CD4-positive, CD25-positive, alpha-beta regulatory T cell (primary cell): ENCODE data around the gene DNAJC22. TPM values are rescaled to one million over a fixed set of nuclear protein-coding genes. Genes with fewer than 3 reads are reported as not detected.
"Not testable (repeated sequence)": the region's sequence is repeated elsewhere in the genome, so short reads cannot be mapped to it uniquely, and the experiment has no call there.

Experiments
- ATAC-seq, 2 donors: fragments of 150-1000 bp; cut with Tn5 transposase; one replicate each; pipeline ENCODE4 v1.10.0; 2021; ENCODE audit warnings: low read depth in 2 of 2, moderate number of reproducible peaks in 2 of 2, moderate library complexity in 1 of 2
- DNase-seq, 3 donors: peaks; one replicate each; pipeline versions ENCODE4 v3.0.0 to v3.0.0-alpha.2; 2012 to 2022; ENCODE audit warnings: mixed read lengths in 1 of 3
- H3K27ac ChIP-seq: one replicate; pipeline ENCODE4 v1.7.0; 2013; ENCODE audit warnings: mild to moderate bottlenecking, low read length; ENCODE audit not compliant: insufficient read depth, poor library complexity, severe bottlenecking
- H3K27me3 ChIP-seq: one replicate; pipeline ENCODE4 v1.7.0; 2013; ENCODE audit warnings: low read length; ENCODE audit not compliant: control insufficient read depth, insufficient read depth
- H3K36me3 ChIP-seq: one replicate; pipeline ENCODE4 v1.7.0; 2013; ENCODE audit warnings: mild to moderate bottlenecking, low read length, moderate library complexity; ENCODE audit not compliant: control insufficient read depth, insufficient read depth
- H3K4me1 ChIP-seq: 2 replicates; pipeline ENCODE4 v1.7.0; 2013; ENCODE audit warnings: mild to moderate bottlenecking, low read length; ENCODE audit not compliant: insufficient read depth, control insufficient read depth, poor library complexity, severe bottlenecking
- H3K4me3 ChIP-seq: one replicate; pipeline ENCODE4 v1.7.0; 2013; ENCODE audit warnings: low read depth, mild to moderate bottlenecking, low read length, moderate library complexity
- H3K9me3 ChIP-seq, 2 experiments: 1 replicate in 1 of 2; 2 replicates in 1 of 2; pipeline ENCODE4 v1.7.0; 2013; ENCODE audit warnings: low read length in 2 of 2, mild to moderate bottlenecking in 1 of 2, moderate library complexity in 1 of 2; ENCODE audit not compliant: control insufficient read depth in 2 of 2
- H3K27ac Mint-ChIP-seq, 3 donors: one replicate each; pipeline ENCODE4 v1.8.0; 2020 to 2022; ENCODE audit warnings: mild to moderate bottlenecking in 3 of 3, mixed read lengths in 3 of 3, moderate library complexity in 2 of 3
- H3K27me3 Mint-ChIP-seq: one replicate; pipeline ENCODE4 v1.8.0; 2022; ENCODE audit warnings: mild to moderate bottlenecking, mixed read lengths
- H3K36me3 Mint-ChIP-seq: one replicate; pipeline ENCODE4 v1.8.0; 2020; ENCODE audit warnings: mixed read lengths
- H3K4me1 Mint-ChIP-seq, 4 donors: one replicate each; pipeline ENCODE4 v1.8.0; 2020 to 2022; ENCODE audit warnings: mixed read lengths in 4 of 4, mild to moderate bottlenecking in 1 of 4
- H3K4me3 Mint-ChIP-seq, 4 donors: one replicate each; pipeline ENCODE4 v1.8.0; 2020 to 2022; ENCODE audit warnings: mild to moderate bottlenecking in 4 of 4, mixed read lengths in 4 of 4, moderate library complexity in 3 of 4
- H3K9me3 Mint-ChIP-seq, 7 donors: one replicate each; pipeline ENCODE4 v1.8.0; 2020 to 2022; ENCODE audit warnings: mixed read lengths in 7 of 7, mild to moderate bottlenecking in 3 of 7, moderate library complexity in 2 of 7
- polyA plus RNA-seq, 4 donors: library from polyadenylated mRNA; unstranded; fragments of 300-500 nt; fragmentation: Illumina TruSeq; gene quantifications; one replicate each; pipeline ENCODE4 v1.2.3, GENCODE V29; 2021
- total RNA-seq: library from RNA; stranded (reverse); gene quantifications from one replicate; pipeline ENCODE4 v1.2.3, GENCODE V29; 2022

DNAJC22 gene
- total and polyA plus RNA-seq, 5 donors from 2014 or later = not detected

DNA sequence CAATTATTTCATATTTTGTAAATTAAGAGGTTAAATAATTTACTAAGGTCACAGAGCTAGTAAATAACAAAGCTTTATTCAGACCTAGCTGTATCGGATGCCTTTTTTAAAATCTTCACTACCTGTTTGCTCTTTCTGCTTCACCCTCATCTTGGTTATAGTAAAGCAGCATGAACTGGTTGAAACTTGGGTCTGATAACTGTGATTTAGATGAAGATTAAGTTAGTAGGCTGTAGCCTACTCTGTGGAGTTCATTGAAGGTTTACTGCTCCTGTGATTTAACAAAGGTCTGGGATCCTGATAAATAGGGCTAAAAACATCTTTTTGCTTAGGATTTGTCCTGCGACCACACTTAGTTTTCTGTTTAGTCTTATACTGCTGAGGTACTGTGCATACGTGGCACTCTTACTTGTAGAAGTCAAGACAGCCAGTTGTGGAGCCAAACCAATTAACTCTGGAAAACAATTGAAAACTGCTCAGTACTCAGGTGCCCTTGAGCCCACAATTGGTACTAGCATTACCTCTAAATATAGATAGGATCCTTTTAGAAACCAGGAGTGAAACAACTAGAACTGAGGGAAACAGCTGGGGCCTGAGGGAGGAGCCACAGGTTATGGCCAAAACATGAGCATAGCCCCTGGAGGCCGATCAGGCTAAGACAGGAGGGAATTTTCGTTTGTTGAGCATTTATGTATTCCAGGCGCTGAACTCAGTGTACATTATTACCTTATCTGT is 22.9 kb downstream of the DNAJC22 start:
- Histone ChIP-seq H3K36me3 (no peaks in the 10 kb centered on the region), H3K27me3 (no peaks in the 10 kb centered on the region), H3K4me3 (no peak overlapping the region), H3K27ac (no peak overlapping the region), H3K4me1 (peaks cover 14% of the 10 kb centered on the region), H3K9me3 (no peaks in the 10 kb centered on the region)
- Mint-ChIP-seq H3K27ac (peak overlapping the region in 2 of 3 donors; percentile 6 to 69), H3K27me3 (peaks cover 5% of the 10 kb centered on the region), H3K4me1 (peaks cover 19 to 34% (median 27%) of the 10 kb centered on the region in 4 donors), H3K9me3 (no peaks in the 10 kb centered on the region), H3K36me3 (no peaks in the 10 kb centered on the region), H3K4me3 (peak overlapping the region in 3 of 4 donors; percentile 37 to 85 (median 78))
- ATAC-seq (no peak), DNase-seq (peak in 1 of 3 donors; percentile 37)

- peak overlapping the region in 1 of 3 donors; percentile 48 for H3K27ac Mint-ChIP-seq
- Histone ChIP-seq H3K4me1 (peaks cover 14% of the 10 kb centered on the region), H3K9me3 (no peaks in the 10 kb centered on the region), H3K36me3 (no peaks in the 10 kb centered on the region), H3K4me3 (no peak overlapping the region), H3K27ac (no peak overlapping the region), H3K27me3 (no peaks in the 10 kb centered on the region)
- peak overlapping the region in 2 of 4 donors; percentile 61 to 85 for H3K4me3 Mint-ChIP-seq
- no peaks in the 10 kb centered on the region for H3K36me3 Mint-ChIP-seq
- ATAC-seq = no peak
- H3K4me1 Mint-ChIP-seq = peaks cover 19 to 33% (median 26%) of the 10 kb centered on the region in 4 donors
- no peaks in the 10 kb centered on the region for H3K9me3 Mint-ChIP-seq
- no peak for DNase-seq
- peaks cover 5% of the 10 kb centered on the region for H3K27me3 Mint-ChIP-seq
Observed at GRCh38 chr12:49370539-49370938, 23.9 kb downstream of the DNAJC22 start.

DNA sequence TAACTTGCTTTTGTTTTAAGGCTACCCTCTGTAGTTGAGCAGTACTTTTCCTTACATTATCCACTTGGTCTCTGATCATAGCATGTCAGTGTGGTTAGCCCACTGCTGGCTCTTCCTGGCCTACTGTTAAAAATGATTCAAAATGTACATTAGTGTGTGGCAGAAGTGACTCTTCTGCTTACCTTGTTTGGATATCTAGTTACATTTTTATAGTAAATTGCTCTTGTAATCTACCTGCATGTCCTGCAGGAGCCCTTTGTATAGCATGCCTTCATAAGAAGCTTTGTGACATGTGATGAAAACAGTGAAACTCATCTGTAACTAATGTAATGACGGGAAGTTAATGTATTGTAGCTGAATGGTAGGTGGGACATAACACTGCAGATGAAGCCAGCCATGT is 28.7 kb downstream of the DNAJC22 start:
- Histone ChIP-seq H3K27ac (no peak overlapping the region), H3K9me3 (no peaks in the 10 kb centered on the region), H3K36me3 (no peaks in the 10 kb centered on the region), H3K4me3 (no peak overlapping the region), H3K27me3 (no peaks in the 10 kb centered on the region), H3K4me1 (no peaks in the 10 kb centered on the region)
- peak overlapping the region in 1 of 3 donors; percentile 39 for H3K27ac Mint-ChIP-seq
- ATAC-seq = no peak
- no peak overlapping the region for H3K4me3 Mint-ChIP-seq
- H3K36me3 Mint-ChIP-seq = peaks cover 5% of the 10 kb centered on the region
- peaks cover 0 to 8% (median 3%) of the 10 kb centered on the region in 4 donors for H3K4me1 Mint-ChIP-seq
- DNase-seq = no peak
- H3K9me3 Mint-ChIP-seq = no peaks in the 10 kb centered on the region
- no peaks in the 10 kb centered on the region for H3K27me3 Mint-ChIP-seq

- H3K27me3 ChIP-seq = no peaks in the 10 kb centered on the region
- H3K27ac Mint-ChIP-seq = no peak overlapping the region
- H3K27ac ChIP-seq = no peak overlapping the region
- H3K36me3 Mint-ChIP-seq = peaks cover 5% of the 10 kb centered on the region
- ATAC-seq (no peak), DNase-seq (no peak)
- no peak overlapping the region for H3K4me3 ChIP-seq
- no peaks in the 10 kb centered on the region for H3K36me3 ChIP-seq
- H3K4me1 Mint-ChIP-seq = peaks cover 0 to 5% (median 0%) of the 10 kb centered on the region in 4 donors
- no peak overlapping the region for H3K4me3 Mint-ChIP-seq
- H3K9me3 ChIP-seq = no peaks in the 10 kb centered on the region
- no peaks in the 10 kb centered on the region for H3K27me3 Mint-ChIP-seq
- H3K9me3 Mint-ChIP-seq = no peaks in the 10 kb centered on the region
- H3K4me1 ChIP-seq = no peaks in the 10 kb centered on the region
Observed at GRCh38 chr12:49377386-49377785, 30.7 kb downstream of the DNAJC22 start.

DNA sequence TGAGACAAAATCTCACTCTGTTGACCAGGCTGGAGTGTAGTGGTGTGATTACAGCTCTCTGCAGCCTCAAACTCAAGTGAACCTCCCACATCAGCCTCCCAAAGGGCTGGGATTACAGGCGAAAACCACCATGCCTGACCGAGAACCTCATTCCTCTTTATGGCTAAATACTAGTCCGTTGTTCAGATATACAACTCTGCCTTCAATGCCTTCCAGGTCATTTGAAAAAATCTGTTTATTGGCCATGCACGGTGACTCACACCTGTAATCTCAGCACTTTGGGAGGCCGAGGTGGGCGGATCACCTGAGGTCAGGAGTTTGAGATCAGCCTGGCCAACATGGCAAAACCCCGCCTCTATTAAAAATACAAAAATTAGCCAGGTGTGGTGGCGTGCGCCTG is 33.5 kb downstream of the DNAJC22 start:
- not testable (repeated sequence) for H3K9me3 ChIP-seq, H3K4me3 ChIP-seq, H3K27me3 ChIP-seq, H3K27ac Mint-ChIP-seq, H3K36me3 ChIP-seq, ATAC-seq, DNase-seq, H3K4me1 Mint-ChIP-seq, H3K4me1 ChIP-seq, H3K36me3 Mint-ChIP-seq, H3K9me3 Mint-ChIP-seq, H3K27ac ChIP-seq, H3K4me3 Mint-ChIP-seq, H3K27me3 Mint-ChIP-seq

GRCh38 chr12:49388682-49389386 is 42.1 kb downstream of the DNAJC22 start:
- Histone ChIP-seq H3K9me3 (no peaks in the 10 kb centered on the region), H3K27ac (no peak overlapping the region), H3K27me3 (no peaks in the 10 kb centered on the region), H3K36me3 (no peaks in the 10 kb centered on the region), H3K4me1 (no peaks in the 10 kb centered on the region), H3K4me3 (peak overlapping the region; percentile 26)
- H3K27me3 Mint-ChIP-seq = no peaks in the 10 kb centered on the region
- no peak overlapping the region for H3K27ac Mint-ChIP-seq
- H3K9me3 Mint-ChIP-seq = no peaks in the 10 kb centered on the region
- H3K4me1 Mint-ChIP-seq = peaks cover 0 to 10% (median 4%) of the 10 kb centered on the region in 4 donors
- DNase-seq = peak; percentile 38 to 79 (median 57)
- peaks cover 9% of the 10 kb centered on the region for H3K36me3 Mint-ChIP-seq
- ATAC-seq = peak; percentile 80 to 89
- H3K4me3 Mint-ChIP-seq = peak overlapping the region in 2 of 4 donors; percentile 29 to 63

- no peaks in the 10 kb centered on the region for H3K4me1 ChIP-seq
- no peak for ATAC-seq
- Mint-ChIP-seq H3K4me1 (peaks cover 0 to 10% (median 4%) of the 10 kb centered on the region in 4 donors), H3K9me3 (no peaks in the 10 kb centered on the region), H3K27me3 (no peaks in the 10 kb centered on the region), H3K27ac (no peak overlapping the region), H3K4me3 (peak overlapping the region in 1 of 4 donors; percentile 29), H3K36me3 (peaks cover 9% of the 10 kb centered on the region)
- no peaks in the 10 kb centered on the region for H3K36me3 ChIP-seq
- no peaks in the 10 kb centered on the region for H3K27me3 ChIP-seq
- no peak for DNase-seq
- H3K9me3 ChIP-seq = no peaks in the 10 kb centered on the region
- H3K4me3 ChIP-seq = no peak overlapping the region
- H3K27ac ChIP-seq = no peak overlapping the region
Observed at GRCh38 chr12:49389387-49389703, 42.7 kb downstream of the DNAJC22 start.
